ENCODE data around the gene CLMN.

DNA sequence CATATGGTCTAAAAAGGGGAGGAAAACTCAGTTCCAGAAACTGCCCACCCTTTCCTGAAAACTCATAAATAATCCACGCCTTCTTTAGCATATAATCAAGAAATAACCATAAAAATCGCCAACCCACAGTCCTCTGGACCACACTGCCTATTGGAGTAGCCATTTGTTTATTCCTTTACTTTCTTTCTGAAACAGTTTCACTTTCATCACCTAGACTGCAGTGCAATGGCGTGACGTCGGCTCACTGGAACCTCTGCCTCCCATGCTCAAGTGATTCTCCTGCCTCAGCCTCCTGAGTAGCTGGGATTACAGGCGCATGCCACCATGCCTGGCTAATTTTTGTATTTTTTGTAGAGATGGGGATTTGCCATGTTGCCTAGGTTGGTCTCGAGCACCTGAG, 44.2 kb downstream of the CLMN start:
- no peak for TF ChIP-seq EZH2phosphoT487 (IDR thresholded peaks at IDR 0.05; ENCODE audit: insufficient read depth, low read depth)
- no peak for TF ChIP-seq EZH2 (IDR thresholded peaks at IDR 0.05; ENCODE audit: insufficient read depth, poor library complexity, severe bottlenecking)

Data from GM23248 (cell line).